HG02973 (cell line): ENCODE measurements around the gene PEX10.

Experiments used
- ATAC-seq: cut with Tn5 transposase; IDR thresholded peaks from one replicate; pipeline ENCODE4 v1.9.1; 2021; ENCODE audit warnings: moderate library complexity; ENCODE audit not compliant: unreplicated experiment

PEX10 gene

DNA sequence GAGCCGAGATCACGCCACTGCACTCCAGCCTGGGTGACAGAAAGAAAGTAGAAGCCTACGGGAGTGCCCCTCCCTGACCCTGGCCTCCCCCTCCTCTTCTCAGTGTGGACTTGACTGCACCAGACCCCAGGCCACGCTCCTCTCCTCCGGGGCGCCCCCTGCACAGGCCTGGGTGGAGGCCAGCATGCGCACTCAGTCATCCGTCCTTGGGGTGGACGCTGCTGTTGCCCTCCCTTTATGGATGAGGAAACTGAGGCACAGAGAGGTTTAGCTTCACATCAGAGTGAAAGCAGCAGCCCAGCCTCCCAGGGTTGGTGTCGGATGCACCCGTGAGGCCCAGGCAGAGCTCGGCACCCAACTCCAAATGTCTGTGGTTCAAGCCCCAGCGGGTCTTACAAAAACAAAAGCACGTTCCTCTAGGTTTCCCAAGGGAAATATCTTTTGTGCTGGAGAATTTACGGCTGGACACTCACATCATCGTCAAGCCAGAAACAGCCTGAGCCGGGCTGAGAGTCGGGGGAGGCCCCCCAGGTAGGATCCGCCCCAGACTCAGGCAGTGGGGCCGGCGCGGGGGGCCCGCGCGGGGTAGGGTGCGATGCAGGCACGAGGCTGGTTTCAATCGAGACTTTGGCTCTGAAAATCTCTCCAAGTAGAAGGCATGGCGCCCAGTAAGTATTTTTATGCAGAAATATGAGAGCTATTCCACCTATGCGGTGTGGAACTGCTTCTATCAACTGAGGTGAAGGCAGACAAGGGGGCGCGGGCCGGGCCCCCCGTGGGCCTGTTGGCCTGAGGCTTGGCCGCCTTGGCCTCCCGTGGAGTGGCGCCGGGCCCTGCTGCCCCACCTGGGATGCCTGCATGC lies 57.6 kb downstream of the PEX10 start:
- no peak for ATAC-seq
